Measurements from ENCODE around the gene STARD3.
A peak's percentile ranks its signal among the peaks of the same experiment; 100 is the strongest.
"Not testable (repeated sequence)": the region's sequence is repeated elsewhere in the genome, so short reads cannot be mapped to it uniquely, and the experiment has no call there.

STARD3 gene

GRCh38 chr17:39636927-39637736 is at the start of gene STARD3:
STARD3 (plus strand) TSS chr17:39637144; CDS start chr17:39653532, 16,388 bp downstream.
- DNase-seq (ENCODE audit: low read depth in 3 of 3), result peak; percentile 81 to 93 (median 84)

- not testable (repeated sequence) for DNase-seq (ENCODE audit: low read depth in 3 of 3)
Observed at GRCh38 chr17:39590180-39590579, 46.8 kb upstream of the STARD3 start.

- DNase-seq (ENCODE audit: low read depth in 3 of 3), result no peak
Observed at GRCh38 chr17:39591958-39592954, 44.7 kb upstream of the STARD3 start.

- DNase-seq (ENCODE audit: low read depth in 3 of 3), result no peak
Observed at GRCh38 chr17:39593371-39593770, 43.6 kb upstream of the STARD3 start.

- no peak for DNase-seq (ENCODE audit: low read depth in 3 of 3)
Observed at GRCh38 chr17:39595294-39595693, 41.6 kb upstream of the STARD3 start.

GRCh38 chr17:39595928-39596510 is 40.9 kb upstream of the STARD3 start:
- no peak for DNase-seq (ENCODE audit: low read depth in 3 of 3)

- DNase-seq (ENCODE audit: low read depth in 3 of 3), result no peak
Observed at GRCh38 chr17:39596543-39597267, 40.2 kb upstream of the STARD3 start.

- no peak for DNase-seq (ENCODE audit: low read depth in 3 of 3)
Observed at GRCh38 chr17:39597372-39598046, 39.4 kb upstream of the STARD3 start.

- no peak for DNase-seq (ENCODE audit: low read depth in 3 of 3)
Observed at GRCh38 chr17:39598047-39598481, 38.9 kb upstream of the STARD3 start.

GRCh38 chr17:39598630-39599003 is 38.3 kb upstream of the STARD3 start:
- DNase-seq (ENCODE audit: low read depth in 3 of 3), result no peak

GRCh38 chr17:39599004-39599664 is 37.8 kb upstream of the STARD3 start:
- no peak for DNase-seq (ENCODE audit: low read depth in 3 of 3)

- no peak for DNase-seq (ENCODE audit: low read depth in 3 of 3)
Observed at GRCh38 chr17:39599665-39600231, 37.2 kb upstream of the STARD3 start.

- no peak for DNase-seq (ENCODE audit: low read depth in 3 of 3)
Observed at GRCh38 chr17:39600288-39600996, 36.5 kb upstream of the STARD3 start.

- no peak for DNase-seq (ENCODE audit: low read depth in 3 of 3)
Observed at GRCh38 chr17:39600997-39601597, 35.8 kb upstream of the STARD3 start.

GRCh38 chr17:39601758-39602532 is 35.0 kb upstream of the STARD3 start:
- DNase-seq (ENCODE audit: low read depth in 3 of 3), result no peak

GRCh38 chr17:39602533-39603303 is 34.2 kb upstream of the STARD3 start:
- no peak for DNase-seq (ENCODE audit: low read depth in 3 of 3)

GRCh38 chr17:39603304-39604016 is 33.5 kb upstream of the STARD3 start:
- DNase-seq (ENCODE audit: low read depth in 3 of 3), result no peak

Measured in stimulated activated CD4-positive, alpha-beta T cell treated with anti-CD3 and anti-CD28 coated beads, TNF-alpha, amount 100 ng/mL, for 24 hours (primary cell).